ENCODE data around the gene PLXNA2. TPM values are rescaled to one million over a fixed set of nuclear protein-coding genes. Genes with fewer than 3 reads are reported as not detected.

PLXNA2 gene
- total and polyA plus RNA-seq, 7 donors: 2.4 to 16.1 (median 6.4) TPM

DNA sequence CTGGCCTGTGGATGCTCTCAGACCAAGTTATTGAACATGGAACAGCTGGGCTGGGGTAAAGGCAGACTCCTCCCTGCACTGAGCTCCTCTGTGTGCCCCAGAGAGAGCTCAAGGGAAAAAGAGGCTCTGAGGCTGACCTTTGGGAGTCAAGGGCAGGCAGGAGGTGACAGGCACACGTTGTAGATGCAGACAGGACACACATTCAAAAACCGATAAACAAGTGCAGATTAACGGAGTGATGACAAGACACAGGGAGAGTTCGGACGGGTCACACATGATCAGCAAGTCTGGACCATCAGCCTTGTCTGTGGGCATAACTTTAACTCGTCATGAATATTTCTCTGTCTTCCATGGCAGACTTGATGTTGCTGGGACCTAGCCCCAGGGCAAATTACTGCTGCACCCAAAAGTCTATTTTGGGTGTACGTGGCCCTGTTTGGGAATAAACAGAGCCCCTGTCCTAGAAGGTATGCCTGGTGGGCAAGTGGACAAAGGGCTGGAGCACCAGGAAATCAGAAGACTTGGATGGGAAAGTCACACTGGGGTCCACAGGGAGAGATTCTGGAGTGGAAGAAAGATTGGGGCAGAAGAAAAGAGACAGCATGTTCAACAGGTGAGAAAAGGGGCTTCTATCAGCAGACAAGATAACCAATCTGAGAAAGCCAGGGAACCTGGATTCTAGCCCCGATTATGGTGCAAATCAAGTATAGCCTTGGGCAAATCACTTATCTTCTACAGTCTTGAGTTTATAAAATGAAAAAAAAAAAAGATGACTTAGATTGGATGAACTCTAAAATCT, 74.9 kb downstream of the PLXNA2 start:
- no peaks in the 10 kb centered on the region for H3K27me3 ChIP-seq
- intact Hi-C loops (cut with DNase I): no loop called here
- TF ChIP-seq POLR2AphosphoS5 (IDR thresholded peaks at IDR 0.05): no peak
- no peak for TF ChIP-seq CTCF (IDR thresholded peaks at IDR 0.05)
- TF ChIP-seq EP300 (IDR thresholded peaks at IDR 0.05): no peak
- no peak for TF ChIP-seq POLR2A (IDR thresholded peaks at IDR 0.05)
- H3K36me3 ChIP-seq: no peaks in the 10 kb centered on the region
- H3K9me3 ChIP-seq: no peaks in the 10 kb centered on the region
- 91 to 92% methylated on average over 8 of the region's 8 CpGs for WGBS, 2 donors
- no peak overlapping the region for H3K27ac ChIP-seq
- peaks cover 0 to 25% (median 16%) of the 10 kb centered on the region in 4 donors for H3K4me1 ChIP-seq
- no peak overlapping the region for H3K4me3 ChIP-seq
- no peak for DNase-seq

- Histone ChIP-seq H3K9me3 (no peaks in the 10 kb centered on the region), H3K4me3 (no peak overlapping the region), H3K27ac (no peak overlapping the region), H3K27me3 (no peaks in the 10 kb centered on the region), H3K36me3 (no peaks in the 10 kb centered on the region), H3K4me1 (peaks cover 0 to 31% (median 27%) of the 10 kb centered on the region in 4 donors)
- intact Hi-C loops (cut with DNase I): no loop called here
- TF ChIP-seq POLR2A (IDR thresholded peaks at IDR 0.05): no peak
- no peak for TF ChIP-seq EP300 (IDR thresholded peaks at IDR 0.05)
- TF ChIP-seq POLR2AphosphoS5 (IDR thresholded peaks at IDR 0.05): no peak
- TF ChIP-seq CTCF (IDR thresholded peaks at IDR 0.05): no peak
- 82 to 86% methylated on average over 11 of the region's 11 CpGs for WGBS, 2 donors
- no peak for DNase-seq
Observed at GRCh38 chr1:208167261-208167869, 76.8 kb downstream of the PLXNA2 start.

DNA sequence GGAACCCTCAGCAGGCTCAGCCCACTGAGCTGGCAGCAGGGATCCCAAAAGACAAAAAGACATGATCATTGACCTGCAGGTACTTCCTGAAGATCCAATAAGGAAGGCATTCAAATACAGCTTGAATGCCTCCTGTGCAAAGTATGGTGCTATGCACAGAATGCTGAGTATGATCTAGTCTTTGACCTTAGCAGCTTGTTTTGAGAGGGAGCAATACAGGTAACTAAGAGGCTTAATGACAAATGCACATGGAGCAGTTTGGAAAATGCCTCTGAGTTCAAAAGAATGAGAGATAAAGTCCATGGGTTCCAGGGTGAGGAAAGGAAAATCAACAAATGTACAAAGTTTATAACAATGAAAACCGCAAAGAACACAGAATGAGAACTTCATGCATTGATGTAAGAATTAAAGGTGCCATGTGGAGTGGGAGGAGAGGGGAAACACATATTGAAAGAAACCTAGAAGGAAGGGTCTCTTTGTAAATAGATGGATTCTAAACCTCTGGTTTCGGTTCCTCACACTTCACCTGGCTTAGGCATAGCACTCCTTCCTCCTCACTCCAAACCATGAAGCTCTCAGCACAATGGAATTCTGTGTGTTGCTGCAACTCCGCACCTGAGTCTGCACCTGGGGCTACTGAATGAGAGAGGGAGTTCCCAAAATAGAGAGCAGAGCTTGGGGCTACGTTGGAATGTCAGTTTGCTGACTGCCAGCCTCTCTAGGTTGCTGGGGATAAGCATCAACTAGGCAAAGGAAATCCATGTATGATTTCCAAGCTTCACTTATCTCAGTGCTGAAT, 77.6 kb downstream of the PLXNA2 start:
- Histone ChIP-seq H3K27ac (no peak overlapping the region), H3K27me3 (no peaks in the 10 kb centered on the region), H3K4me3 (no peak overlapping the region), H3K9me3 (no peaks in the 10 kb centered on the region), H3K36me3 (no peaks in the 10 kb centered on the region), H3K4me1 (peaks cover 0 to 32% (median 30%) of the 10 kb centered on the region in 4 donors)
- TF ChIP-seq POLR2AphosphoS5 (IDR thresholded peaks at IDR 0.05): no peak
- TF ChIP-seq EP300 (IDR thresholded peaks at IDR 0.05): no peak
- TF ChIP-seq POLR2A (IDR thresholded peaks at IDR 0.05): no peak
- intact Hi-C loops (cut with DNase I): no loop called here
- DNase-seq: peak; percentile 12
- 65 to 81% methylated on average over 4 of the region's 4 CpGs for WGBS, 2 donors

DNA sequence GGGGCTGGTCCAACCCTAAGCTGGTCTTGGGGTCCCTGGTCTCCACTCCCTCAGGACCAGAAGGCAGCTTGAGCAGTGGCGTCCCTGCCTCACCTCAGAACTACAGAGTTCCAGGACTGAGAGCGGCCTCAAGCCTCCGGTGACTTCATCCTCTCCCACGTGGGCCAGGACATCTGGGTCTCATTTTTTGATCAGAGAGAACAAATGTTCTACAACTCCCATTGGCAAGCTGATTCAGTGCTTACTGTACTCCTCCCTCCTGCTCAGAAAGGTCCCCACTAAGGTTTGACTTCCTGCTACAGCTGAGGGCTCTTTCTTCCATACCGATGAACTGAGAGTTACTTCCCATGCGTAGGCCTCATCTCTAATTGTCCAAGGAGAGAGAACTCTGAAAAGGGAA, 78.5 kb downstream of the PLXNA2 start:
- Histone ChIP-seq H3K36me3 (no peaks in the 10 kb centered on the region), H3K27me3 (no peaks in the 10 kb centered on the region), H3K4me1 (peaks cover 0 to 41% (median 39%) of the 10 kb centered on the region in 4 donors), H3K4me3 (no peak overlapping the region), H3K9me3 (no peaks in the 10 kb centered on the region), H3K27ac (no peak overlapping the region)
- DNase-seq: peak; percentile 71
- intact Hi-C loops (cut with DNase I): no loop called here
- 85 to 94% methylated on average over 6 of the region's 6 CpGs for WGBS, 2 donors
- TF ChIP-seq EP300 (IDR thresholded peaks at IDR 0.05): no peak
- no peak for TF ChIP-seq CTCF (IDR thresholded peaks at IDR 0.05)
- TF ChIP-seq POLR2A (IDR thresholded peaks at IDR 0.05): no peak
- no peak for TF ChIP-seq POLR2AphosphoS5 (IDR thresholded peaks at IDR 0.05)

- H3K27ac ChIP-seq: no peak overlapping the region
- peak; percentile 37 for DNase-seq
- 51 to 71% methylated on average over 12 of the region's 12 CpGs for WGBS, 2 donors
- H3K9me3 ChIP-seq: no peaks in the 10 kb centered on the region
- no peaks in the 10 kb centered on the region for H3K27me3 ChIP-seq
- intact Hi-C loops (cut with DNase I): loop anchor here (5.0 kb wide), 1 partner anchor 342 kb away; no protein-coding TSS in a partner anchor
- H3K4me1 ChIP-seq: peaks cover 0 to 47% (median 44%) of the 10 kb centered on the region in 4 donors
- no peak overlapping the region for H3K4me3 ChIP-seq
- TF ChIP-seq CTCF (IDR thresholded peaks at IDR 0.05) (no peak), POLR2A (IDR thresholded peaks at IDR 0.05) (no peak), EP300 (IDR thresholded peaks at IDR 0.05) (no peak), POLR2AphosphoS5 (IDR thresholded peaks at IDR 0.05) (no peak)
- H3K36me3 ChIP-seq: no peaks in the 10 kb centered on the region
Observed at GRCh38 chr1:208164609-208165008, 79.6 kb downstream of the PLXNA2 start.
